ENCODE results near the gene NKX2-3. TPM values are rescaled to one million over a fixed set of nuclear protein-coding genes. Genes with fewer than 3 reads are reported as not detected.

The NKX2-3 gene
- total RNA-seq, 3 donors from 2014 or later (not counting 1 experiment from before 2014, with no cell fraction given): not detected

DNA sequence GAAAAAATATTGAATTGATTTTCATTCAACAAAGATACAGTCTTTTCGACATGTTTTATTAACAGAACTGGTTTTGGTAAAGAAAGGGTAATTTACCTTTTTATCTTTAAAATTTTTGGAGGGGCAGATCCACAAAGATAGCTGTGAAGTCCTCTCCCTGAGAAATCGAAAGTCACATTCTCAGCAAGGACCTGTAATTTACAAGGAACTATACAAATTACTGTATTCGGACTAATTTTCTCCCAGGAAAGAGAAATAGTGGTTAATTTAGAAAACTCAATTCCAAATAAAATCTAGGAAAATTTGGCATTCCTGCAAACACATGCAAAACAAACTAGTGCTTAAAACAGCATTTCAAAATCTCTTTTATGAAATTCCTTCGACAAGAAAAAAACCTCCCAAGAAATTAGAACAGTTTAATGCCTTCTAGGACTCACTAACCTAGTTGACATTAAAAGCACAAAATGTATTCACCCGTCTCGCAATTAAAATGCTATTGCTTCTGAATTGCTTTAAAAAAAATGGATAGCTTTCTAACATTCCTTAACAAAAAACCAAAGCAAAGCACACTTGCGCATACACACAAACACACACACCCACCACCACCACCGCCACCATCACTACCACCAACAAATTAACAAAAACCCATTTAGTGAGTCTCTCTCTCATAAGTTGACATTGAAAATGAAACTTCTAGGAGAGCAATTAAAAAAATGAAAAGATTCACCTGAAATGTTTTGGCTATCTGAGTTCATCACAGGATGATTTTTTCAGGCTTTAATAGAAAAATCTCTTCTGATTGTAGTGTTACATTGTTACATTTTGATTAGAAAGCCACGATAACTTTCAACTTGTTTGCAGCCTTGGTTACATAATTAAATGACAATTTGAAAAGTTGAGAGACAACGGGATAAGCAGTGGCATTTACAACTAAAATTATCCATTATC lies 4.0 kb upstream of the NKX2-3 start:
- Mint-ChIP-seq H3K4me3 (peak overlapping the region; percentile 21), H3K4me1 (peaks cover 36% of the 10 kb centered on the region in 2 donors), H3K27me3 (ENCODE audit: low read depth in 2 of 2) (peaks cover 70 to 83% of the 10 kb centered on the region in 2 donors), H3K27ac (no peak overlapping the region), H3K9me3 (no peaks in the 10 kb centered on the region), H3K36me3 (no peaks in the 10 kb centered on the region)
- H3K4me3 ChIP-seq (ENCODE audit: low read length): no peak overlapping the region
- H3K27ac ChIP-seq (ENCODE audit: low read length): no peak overlapping the region
- peaks cover 68% of the 10 kb centered on the region for H3K27me3 ChIP-seq (ENCODE audit: control insufficient read depth, insufficient read depth, low read length)
- H3K36me3 ChIP-seq (ENCODE audit: control insufficient read depth, insufficient read depth, low read length): no peaks in the 10 kb centered on the region
- 22% methylated on average over 8 of the region's 10 CpGs for WGBS (ENCODE audit: insufficient coverage)
- ATAC-seq: no peak
- no peak for DNase-seq
- intact Hi-C loops (cut with micrococcal nuclease): loop anchor here (2.0 kb wide), 1 partner anchor 24 kb away; no protein-coding TSS in a partner anchor
- H3K4me1 ChIP-seq (ENCODE audit: control insufficient read depth, insufficient read depth, low read length): peaks cover 35% of the 10 kb centered on the region
- TF ChIP-seq, protein P1, sequence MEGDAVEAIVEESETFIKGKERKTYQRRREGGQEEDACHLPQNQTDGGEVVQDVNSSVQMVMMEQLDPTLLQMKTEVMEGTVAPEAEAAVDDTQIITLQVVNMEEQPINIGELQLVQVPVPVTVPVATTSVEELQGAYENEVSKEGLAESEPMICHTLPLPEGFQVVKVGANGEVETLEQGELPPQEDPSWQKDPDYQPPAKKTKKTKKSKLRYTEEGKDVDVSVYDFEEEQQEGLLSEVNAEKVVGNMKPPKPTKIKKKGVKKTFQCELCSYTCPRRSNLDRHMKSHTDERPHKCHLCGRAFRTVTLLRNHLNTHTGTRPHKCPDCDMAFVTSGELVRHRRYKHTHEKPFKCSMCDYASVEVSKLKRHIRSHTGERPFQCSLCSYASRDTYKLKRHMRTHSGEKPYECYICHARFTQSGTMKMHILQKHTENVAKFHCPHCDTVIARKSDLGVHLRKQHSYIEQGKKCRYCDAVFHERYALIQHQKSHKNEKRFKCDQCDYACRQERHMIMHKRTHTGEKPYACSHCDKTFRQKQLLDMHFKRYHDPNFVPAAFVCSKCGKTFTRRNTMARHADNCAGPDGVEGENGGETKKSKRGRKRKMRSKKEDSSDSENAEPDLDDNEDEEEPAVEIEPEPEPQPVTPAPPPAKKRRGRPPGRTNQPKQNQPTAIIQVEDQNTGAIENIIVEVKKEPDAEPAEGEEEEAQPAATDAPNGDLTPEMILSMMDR (IDR thresholded peaks at IDR 0.05): no peak
- no peaks in the 10 kb centered on the region for H3K9me3 ChIP-seq (ENCODE audit: control insufficient read depth, insufficient read depth, low read length)

DNA sequence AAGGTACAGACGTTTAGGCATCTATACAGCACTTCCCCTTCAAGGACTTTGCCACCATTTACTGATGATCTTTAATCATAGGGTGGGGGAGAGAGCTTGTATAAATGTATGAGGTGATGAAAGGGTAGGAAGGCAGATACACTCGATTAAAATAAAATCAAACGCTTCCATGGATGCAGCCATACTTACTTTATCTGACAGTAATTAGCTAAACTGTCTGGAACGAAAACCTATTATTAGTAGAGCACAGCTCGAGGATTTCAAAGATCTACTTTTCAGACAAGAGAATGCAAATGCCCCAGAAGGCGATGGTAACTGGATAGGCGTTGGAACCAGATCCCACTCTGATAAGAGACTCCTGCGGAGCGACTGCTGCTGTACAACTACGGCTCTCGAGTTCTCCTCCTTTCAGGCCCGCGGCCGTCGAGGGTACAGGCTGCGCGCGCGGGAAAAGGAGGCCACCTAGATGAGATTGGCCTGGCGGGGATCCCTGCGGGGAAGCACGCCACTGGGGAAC lies 3.1 kb upstream of the NKX2-3 start:
- 23% methylated on average over 21 of the region's 22 CpGs for WGBS (ENCODE audit: insufficient coverage)
- DNase-seq (no peak), ATAC-seq (no peak)
- peaks cover 73 to 83% of the 10 kb centered on the region in 2 donors for H3K27me3 Mint-ChIP-seq (ENCODE audit: low read depth in 2 of 2)
- Histone ChIP-seq H3K36me3 (ENCODE audit: control insufficient read depth, insufficient read depth, low read length) (no peaks in the 10 kb centered on the region), H3K27me3 (ENCODE audit: control insufficient read depth, insufficient read depth, low read length) (peaks cover 75% of the 10 kb centered on the region), H3K27ac (ENCODE audit: low read length) (no peak overlapping the region), H3K4me1 (ENCODE audit: control insufficient read depth, insufficient read depth, low read length) (peaks cover 34% of the 10 kb centered on the region), H3K4me3 (ENCODE audit: low read length) (no peak overlapping the region), H3K9me3 (ENCODE audit: control insufficient read depth, insufficient read depth, low read length) (no peaks in the 10 kb centered on the region)
- no peak overlapping the region for H3K27ac Mint-ChIP-seq
- H3K9me3 Mint-ChIP-seq: no peaks in the 10 kb centered on the region
- H3K4me1 Mint-ChIP-seq: peaks cover 36 to 41% of the 10 kb centered on the region in 2 donors
- TF ChIP-seq, protein P1 (IDR thresholded peaks at IDR 0.05): no peak
- intact Hi-C loops (cut with micrococcal nuclease): loop anchor here (2.0 kb wide), 1 partner anchor 25 kb away; no protein-coding TSS in a partner anchor
- H3K4me3 Mint-ChIP-seq: peak overlapping the region; percentile 21
- no peaks in the 10 kb centered on the region for H3K36me3 Mint-ChIP-seq

DNA sequence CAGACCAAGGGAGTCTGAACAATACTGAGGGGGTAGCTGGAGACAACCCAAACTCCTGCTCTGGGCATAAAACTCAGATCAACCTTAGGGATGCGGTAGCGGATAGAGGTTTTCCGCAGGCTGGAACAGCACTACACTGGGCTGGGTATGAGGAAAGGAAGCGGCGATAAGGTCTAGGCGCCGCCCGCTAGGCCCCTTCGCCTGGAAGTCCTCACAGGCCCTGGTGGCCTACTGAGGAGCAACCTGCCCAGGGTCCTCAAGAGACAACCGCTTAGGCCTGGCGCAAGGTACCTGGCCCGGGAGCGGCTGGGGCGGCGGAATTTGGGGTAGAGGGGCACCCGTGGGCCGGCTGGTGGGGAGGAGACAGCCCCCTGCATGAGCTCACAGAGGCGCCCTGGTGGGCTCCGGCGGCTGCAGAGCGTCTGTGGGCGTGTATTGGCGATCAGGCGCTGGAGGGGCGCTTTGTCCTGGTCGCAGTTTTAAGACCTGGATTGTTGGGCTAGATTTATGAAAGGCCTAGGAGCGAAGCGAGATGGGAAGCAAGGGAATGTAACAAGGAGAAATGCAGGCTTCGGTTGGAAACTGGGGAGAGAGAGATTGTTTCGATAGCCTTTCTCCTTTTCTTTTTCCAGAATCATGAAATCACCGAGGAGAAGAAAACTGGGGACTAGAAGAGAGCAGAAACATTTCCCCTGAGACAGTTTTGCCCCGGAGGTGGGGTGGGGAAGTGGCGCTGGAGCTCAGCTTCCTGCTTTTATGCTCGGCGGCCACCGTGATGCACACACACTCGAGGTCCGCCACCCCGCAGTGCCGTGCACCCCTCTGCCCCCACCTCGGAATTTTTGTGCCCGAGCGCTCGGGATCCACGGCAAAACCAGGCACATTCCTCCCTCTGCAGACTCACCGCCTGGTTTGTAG lies 2.4 kb upstream of the NKX2-3 start:
- Mint-ChIP-seq H3K4me3 (peak overlapping the region; percentile 21), H3K27ac (no peak overlapping the region), H3K27me3 (ENCODE audit: low read depth in 2 of 2) (peaks cover 76 to 80% of the 10 kb centered on the region in 2 donors), H3K4me1 (peaks cover 36 to 44% of the 10 kb centered on the region in 2 donors), H3K36me3 (no peaks in the 10 kb centered on the region), H3K9me3 (no peaks in the 10 kb centered on the region)
- H3K27ac ChIP-seq (ENCODE audit: low read length): no peak overlapping the region
- WGBS (ENCODE audit: insufficient coverage): 9% methylated on average over 45 of the region's 46 CpGs
- peaks cover 38% of the 10 kb centered on the region for H3K4me1 ChIP-seq (ENCODE audit: control insufficient read depth, insufficient read depth, low read length)
- intact Hi-C loops (cut with micrococcal nuclease): no loop called here
- H3K27me3 ChIP-seq (ENCODE audit: control insufficient read depth, insufficient read depth, low read length): peaks cover 79% of the 10 kb centered on the region
- H3K4me3 ChIP-seq (ENCODE audit: low read length): no peak overlapping the region
- DNase-seq (no peak), ATAC-seq (peak in 1 of 3 donors; percentile 36)
- H3K9me3 ChIP-seq (ENCODE audit: control insufficient read depth, insufficient read depth, low read length): no peaks in the 10 kb centered on the region
- H3K36me3 ChIP-seq (ENCODE audit: control insufficient read depth, insufficient read depth, low read length): no peaks in the 10 kb centered on the region
- TF ChIP-seq, protein P1 (IDR thresholded peaks at IDR 0.05): no peak
